ENCODE measurements around the gene NUMA1.

GRCh38 chr11:71971680-71972079 lies 108.7 kb downstream of the NUMA1 start:
- TF ChIP-seq SP1 (IDR thresholded peaks at IDR 0.05) (no peak), CTCF (IDR thresholded peaks at IDR 0.05; ENCODE audit: low read depth, low read length, missing input control) (no peak), TAF1 (conservative IDR thresholded peaks at IDR 0.05) (no peak), RXRA (IDR thresholded peaks at IDR 0.05) (no peak), RAD21 (IDR thresholded peaks at IDR 0.05) (no peak), JUND (IDR thresholded peaks at IDR 0.05) (no peak), EGR1 (IDR thresholded peaks at IDR 0.05; ENCODE audit: low read depth in 2 of 2) (no peak), YY1 (IDR thresholded peaks at IDR 0.05) (no peak), MAX (IDR thresholded peaks at IDR 0.05) (no peak), GABPA (IDR thresholded peaks at IDR 0.05 in 1 of 2, conservative IDR thresholded peaks at IDR 0.05 in 1 of 2) (no peak), ATF3 (IDR thresholded peaks at IDR 0.05) (no peak), ZBTB33 (IDR thresholded peaks at IDR 0.05) (no peak)

Data from liver (tissue), 3 donors.